Right ventricle myocardium inferior (tissue), 1 donor: Measurements from ENCODE around the gene SYPL1. TPM values are rescaled to one million over a fixed set of nuclear protein-coding genes. Genes with fewer than 3 reads are reported as not detected.

Source experiments
- ATAC-seq: fragments of 200-7000 bp; cut with Tn5 transposase; one replicate; pipeline ENCODE4 v1.9.1; 2020; ENCODE audit warnings: mild to moderate bottlenecking, moderate library complexity
- DNase-seq: peaks from one replicate; pipeline ENCODE4 v3.0.0; 2021; ENCODE audit errors: missing footprints
- intact Hi-C: fragments of 100-400 bp; cut with DNase I; formaldehyde crosslinking; loops from one replicate; pipeline ENCODE4 v1.11.0; 2022
- total RNA-seq: library from RNA; stranded (reverse); fragmentation: NEBNext Ultra II Directional; extraction: Animal tissue kit (Norgen Biotek cat#: 25700); gene quantifications from one replicate; pipeline ENCODE4 v1.2.1, GENCODE V29; 2021
- donor health status: DM: no; HTN: yes; CAD: no; lungs with severe emphysema.

The SYPL1 gene
- total RNA-seq, 1 donor from 2014 or later, result 89.9 TPM

DNA sequence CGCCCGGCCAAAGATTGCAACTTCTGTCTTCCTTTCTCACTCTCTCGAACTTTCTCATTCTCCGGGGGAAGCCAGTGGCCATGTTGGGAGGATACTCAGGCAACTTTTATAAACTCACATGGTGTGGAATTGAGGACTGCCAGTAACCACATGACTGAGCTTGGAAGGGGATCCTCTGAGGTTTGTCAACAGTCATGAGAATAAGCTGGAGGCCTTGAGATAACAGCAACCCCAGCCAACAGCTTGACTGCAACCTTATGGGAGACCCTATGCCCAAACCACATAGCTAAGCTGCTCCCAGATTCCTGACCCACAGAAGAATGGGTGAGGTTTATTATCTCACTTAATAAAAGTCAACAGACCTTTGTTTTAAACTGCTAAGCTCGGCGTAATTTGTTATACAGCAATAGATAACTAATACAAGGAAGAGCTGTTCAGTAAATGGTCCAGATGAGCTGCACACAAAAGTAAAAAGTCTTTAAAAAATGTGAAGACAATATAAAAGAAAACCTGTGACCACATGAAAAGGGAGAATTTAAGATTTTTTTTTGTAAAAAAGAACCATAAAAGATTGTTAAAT lies 9.6 kb downstream of the SYPL1 start:
- intact Hi-C loops, result no loop called here
- DNase-seq (no peak), ATAC-seq (no peak)

DNA sequence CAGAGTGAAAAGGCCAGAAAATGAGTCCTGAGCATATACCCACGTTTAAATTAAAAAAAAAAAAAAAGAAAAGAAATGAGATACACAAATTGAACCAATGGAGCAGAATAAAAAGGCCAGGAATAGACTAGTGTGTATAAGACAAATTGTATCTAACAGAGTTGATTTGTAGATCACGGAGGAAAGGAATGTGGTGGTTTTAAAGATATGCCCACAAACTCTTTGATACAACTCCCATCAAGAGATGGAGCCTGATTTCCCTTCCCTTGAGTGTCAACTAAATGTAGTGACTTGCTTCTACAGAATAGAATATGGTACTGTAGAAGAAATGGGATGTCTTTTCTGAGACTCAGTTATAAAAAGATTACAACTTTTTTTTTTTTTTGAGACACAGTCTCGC lies 10.4 kb downstream of the SYPL1 start:
- ATAC-seq, result no peak
- DNase-seq, result no peak
- intact Hi-C loops, result no loop called here

DNA sequence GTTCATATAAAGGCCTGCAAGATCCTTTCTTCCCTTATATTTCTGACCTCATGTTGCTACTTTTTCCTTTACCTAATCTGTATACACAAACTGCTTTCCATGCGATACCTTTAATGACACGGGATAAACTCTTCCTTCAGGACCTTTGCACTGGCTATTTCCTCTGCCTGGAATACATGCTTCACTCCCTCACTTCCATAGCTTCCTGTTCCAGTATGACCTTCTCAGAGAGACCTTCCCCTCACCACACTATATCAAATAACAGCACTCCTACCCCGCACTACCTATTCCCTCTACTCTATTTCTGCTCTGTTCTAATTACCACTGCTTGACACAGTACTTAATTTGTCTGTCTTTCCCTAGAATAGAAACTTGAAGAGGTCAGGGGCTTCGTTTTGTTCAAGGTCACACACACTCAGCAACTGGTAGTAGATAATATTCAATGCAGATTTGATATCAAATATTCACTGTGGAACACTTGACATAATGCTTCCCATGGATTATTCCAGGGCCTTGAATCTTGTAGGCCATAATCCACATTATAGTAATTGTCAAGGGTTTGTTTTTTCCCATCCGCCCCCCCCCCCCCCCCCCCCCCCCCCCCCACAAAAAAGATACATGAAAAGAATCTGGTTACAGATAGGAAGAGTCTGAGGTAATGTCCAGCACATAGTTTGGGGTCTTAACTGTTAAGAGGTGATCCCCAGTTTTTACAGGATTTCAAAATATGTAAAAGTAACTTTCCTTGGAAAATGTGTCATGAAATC lies 11.1 kb downstream of the SYPL1 start:
- intact Hi-C loops, result no loop called here
- DNase-seq (no peak), ATAC-seq (peak; percentile 20)

DNA sequence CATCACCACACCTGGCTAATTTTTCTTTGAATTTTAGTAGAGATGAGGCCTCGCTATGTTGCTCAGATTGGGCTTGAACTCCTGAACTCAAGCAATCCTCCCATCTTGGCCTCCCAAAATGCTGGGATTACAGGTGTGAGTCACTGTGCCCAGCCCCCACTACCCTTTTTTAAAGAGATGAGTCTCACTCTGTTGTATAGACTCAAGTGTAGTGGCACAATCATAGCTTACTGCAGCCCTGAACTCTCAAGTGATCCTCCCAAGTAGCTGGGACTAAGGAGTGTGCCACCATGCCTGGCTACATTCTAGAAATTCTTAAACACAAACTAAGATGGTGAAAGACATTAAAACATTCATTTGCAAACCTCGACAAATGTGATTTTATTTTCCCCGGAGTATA lies 12.6 kb downstream of the SYPL1 start:
- intact Hi-C loops, result no loop called here
- no peak for ATAC-seq
- no peak for DNase-seq

DNA sequence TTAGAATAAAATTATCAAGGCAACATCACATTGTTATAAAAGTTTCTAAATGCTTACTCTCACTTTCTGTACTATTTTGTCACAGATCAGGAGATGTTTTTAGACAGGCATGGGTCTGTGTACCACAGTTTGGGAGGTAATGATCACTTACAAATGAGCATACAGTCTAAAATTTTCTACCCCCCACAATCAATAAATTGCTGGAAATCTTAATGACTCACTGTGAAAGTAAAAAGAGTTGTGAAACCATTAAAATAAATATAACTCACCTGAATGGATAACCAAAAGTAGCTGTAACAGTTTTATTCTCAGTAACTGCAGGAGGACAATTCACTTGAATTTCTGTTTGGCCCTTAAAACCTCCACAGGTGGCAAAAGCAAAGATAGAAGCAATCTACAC lies 13.2 kb downstream of the SYPL1 start:
- ATAC-seq, result no peak

DNA sequence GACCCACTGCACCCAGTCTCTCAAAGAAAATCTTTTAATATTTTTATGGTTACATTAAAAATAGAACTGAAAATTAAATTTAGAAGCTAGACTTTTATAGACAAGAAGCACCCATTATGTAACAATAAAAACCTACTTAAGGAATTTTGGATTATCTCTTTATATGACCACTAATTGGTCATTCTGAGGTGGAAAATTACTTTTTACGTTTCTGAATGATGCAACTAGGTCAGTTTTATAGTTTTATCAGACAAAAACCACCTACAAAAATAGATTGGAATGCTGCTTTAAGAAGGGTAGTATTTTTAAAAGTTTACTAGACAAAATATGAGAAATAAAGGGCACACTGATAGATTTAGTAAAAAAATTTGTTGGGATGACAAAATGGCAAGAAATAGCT lies 16.5 kb downstream of the SYPL1 start:
- intact Hi-C loops, result no loop called here
- DNase-seq, result no peak

More for the DNA sequence above, 13.2 kb downstream of the SYPL1 start:
- DNase-seq, result no peak
- intact Hi-C loops, result no loop called here

DNA sequence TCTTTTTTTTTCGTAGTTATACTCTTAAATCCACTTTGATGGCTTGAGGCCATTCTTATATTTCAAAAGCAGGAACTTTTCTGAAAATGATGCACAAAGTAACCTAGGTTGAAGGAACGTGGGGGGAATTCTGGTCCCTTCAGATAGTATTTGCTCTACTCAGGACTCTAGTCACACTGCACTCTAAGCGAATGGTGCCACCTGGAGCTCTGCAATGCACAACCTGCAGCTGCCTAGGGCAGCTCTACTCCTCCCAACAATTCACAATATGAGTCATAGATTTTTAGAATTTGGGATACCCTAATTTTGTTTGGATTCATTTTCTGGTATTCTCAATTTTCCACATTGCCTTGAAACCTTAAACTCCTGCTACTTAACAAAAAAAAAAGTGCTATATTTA lies 17.3 kb downstream of the SYPL1 start:
- intact Hi-C loops, result no loop called here
- DNase-seq, result no peak
- ATAC-seq, result no peak

More for the DNA sequence above, 16.5 kb downstream of the SYPL1 start:
- no peak for ATAC-seq

DNA sequence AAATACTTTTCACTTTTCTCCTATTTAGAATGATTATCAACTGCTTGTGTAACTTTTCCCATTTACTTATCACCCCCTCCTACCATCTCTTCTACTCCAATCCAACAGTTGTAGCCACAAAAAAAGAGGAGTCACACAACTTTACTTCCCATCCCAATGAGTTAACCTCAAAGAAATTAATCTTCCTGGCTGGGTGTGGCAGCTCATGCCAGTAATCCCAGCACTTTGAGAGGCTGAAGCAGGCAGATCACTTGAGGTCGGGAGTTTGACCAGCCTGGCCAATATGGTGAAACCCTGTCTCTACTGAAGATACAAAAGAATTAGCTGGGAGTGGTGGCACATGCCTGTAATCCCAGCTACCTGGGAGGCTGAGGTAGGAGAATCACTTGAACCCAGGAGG lies 19.9 kb downstream of the SYPL1 start:
- DNase-seq (no peak), ATAC-seq (no peak)
- intact Hi-C loops, result no loop called here

DNA sequence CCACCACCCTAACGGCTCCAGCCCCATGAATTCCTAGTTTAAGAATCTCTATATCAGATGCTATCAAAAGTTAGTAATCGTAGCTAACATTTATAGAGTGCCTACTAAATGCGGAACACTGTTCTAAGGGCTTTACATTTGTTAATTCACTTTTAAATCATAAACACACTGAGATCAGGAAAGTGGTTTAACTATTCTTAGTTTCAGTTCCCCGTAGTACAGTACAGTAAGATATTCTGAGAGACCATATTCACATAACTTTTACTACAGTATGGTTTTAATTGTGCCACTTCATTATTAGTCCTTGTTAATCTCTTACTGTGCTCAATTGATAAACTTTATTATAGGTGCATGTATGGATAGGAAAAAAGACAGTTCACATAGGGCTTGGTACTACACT lies 22.5 kb downstream of the SYPL1 start:
- DNase-seq (no peak), ATAC-seq (no peak)
- intact Hi-C loops, result no loop called here

DNA sequence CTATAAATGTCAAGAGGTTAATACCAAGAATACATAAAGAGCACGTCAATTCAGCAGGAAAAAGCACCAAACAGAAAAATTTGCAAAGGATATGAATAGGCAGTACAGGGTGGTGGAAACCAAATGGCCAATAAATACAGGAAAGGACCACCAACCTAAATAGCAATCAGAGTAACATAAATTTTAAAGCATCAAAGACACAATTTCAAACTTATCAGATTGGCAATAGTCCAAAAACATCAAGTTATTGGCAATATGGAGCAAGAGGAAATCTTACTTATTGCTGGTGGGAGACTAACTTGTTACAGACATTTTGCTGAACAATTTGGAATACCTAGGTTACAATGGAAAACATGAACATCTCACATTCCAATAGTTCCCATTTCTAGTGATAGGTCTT lies 24.1 kb downstream of the SYPL1 start:
- DNase-seq (no peak), ATAC-seq (no peak)
- intact Hi-C loops, result no loop called here

DNA sequence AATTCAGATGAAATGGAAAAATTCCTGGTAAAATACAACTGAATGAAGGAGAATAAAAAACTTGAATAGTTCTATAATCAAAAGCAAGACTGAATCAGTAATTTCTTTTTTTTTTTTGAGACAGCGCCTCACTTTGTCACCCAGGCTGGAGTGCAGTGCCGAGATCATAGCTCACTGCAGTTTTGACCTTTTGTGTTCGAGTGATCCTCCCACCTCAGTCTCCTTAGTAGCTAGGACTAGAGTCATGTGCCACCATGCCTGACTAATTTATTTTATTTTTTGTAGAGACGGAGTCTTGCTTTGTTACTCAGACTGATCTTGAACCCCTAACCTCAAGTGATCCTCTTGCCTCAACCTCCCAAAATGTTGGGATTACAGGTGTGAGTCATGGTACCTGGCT lies 26.1 kb downstream of the SYPL1 start:
- ATAC-seq, result no peak
- intact Hi-C loops, result no loop called here
- no peak for DNase-seq

DNA sequence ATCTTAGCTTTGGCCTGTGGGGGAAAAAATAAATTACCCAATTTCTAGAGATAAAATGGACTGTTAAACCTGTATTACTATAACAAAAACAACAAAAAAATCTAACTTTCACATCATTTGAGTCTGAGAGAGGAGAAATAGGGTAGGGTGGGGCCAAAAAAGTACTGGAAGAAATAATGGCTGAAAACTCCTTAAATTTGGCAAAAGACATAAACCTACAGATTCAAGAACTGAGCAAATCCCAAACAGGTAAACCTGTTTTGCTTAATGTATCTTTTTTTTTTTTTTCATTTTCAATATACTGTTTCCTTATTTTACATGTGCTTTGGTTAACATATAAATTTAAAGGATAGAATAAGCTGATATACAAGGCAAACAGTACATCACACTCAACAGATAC lies 27.1 kb downstream of the SYPL1 start:
- intact Hi-C loops, result no loop called here
- DNase-seq (no peak), ATAC-seq (no peak)

DNA sequence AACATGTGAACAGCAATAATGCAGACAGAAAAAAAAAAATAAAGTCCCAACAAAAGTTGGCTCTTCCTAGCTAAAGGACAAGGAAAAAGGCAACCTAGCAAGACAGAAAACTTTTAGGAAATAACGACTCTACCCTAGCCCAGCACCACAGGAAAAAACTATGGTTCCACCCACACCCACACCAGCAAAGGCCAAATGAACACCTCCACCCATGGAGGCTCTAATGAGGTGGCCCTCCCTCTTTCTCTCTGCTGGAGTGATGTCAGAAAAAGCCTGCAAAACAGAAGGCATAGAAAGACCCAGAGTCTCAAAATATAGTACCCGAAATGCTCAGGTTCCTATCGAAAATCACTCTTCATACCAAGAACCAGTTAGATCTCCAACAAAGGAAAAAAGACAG lies 28.4 kb downstream of the SYPL1 start:
- no peak for DNase-seq
- no peak for ATAC-seq
- intact Hi-C loops, result no loop called here

DNA sequence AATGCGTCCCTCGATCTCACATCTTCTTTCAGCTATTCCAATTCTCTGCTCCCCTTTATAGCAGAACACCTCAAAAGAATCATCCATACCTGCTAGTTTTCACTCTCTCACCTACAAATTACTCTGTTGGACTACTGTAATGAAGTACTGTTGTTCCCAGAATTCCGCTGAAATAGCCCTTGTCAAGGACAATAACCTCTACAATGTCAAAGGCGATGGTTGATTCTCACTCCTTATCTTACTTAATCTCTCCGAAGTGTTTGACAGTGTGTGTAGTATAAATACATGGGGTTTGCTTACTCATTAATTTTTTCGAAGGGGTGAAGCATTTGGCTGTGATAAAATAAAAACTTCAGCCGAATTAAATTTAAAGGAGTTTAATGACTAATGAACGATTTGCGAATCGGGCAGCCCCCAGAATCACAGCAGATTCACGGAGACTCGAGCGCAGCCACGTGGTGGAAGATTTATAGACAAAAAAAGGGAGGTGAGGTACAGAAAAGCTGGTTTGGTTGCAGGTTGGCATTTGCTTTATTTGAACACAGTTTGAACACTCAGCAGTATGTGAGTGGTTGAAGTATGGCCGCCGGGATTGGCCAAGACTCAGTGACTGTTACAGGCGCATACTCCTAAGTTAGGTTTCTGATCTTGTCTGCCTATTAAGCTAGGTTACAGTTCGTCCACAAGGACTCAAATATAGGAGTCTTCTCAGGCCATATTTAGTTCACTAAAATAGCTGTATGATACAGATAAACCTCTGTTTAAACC lies 29.8 kb downstream of the SYPL1 start:
- DNase-seq (no peak), ATAC-seq (no peak)
- intact Hi-C loops, result no loop called here

DNA sequence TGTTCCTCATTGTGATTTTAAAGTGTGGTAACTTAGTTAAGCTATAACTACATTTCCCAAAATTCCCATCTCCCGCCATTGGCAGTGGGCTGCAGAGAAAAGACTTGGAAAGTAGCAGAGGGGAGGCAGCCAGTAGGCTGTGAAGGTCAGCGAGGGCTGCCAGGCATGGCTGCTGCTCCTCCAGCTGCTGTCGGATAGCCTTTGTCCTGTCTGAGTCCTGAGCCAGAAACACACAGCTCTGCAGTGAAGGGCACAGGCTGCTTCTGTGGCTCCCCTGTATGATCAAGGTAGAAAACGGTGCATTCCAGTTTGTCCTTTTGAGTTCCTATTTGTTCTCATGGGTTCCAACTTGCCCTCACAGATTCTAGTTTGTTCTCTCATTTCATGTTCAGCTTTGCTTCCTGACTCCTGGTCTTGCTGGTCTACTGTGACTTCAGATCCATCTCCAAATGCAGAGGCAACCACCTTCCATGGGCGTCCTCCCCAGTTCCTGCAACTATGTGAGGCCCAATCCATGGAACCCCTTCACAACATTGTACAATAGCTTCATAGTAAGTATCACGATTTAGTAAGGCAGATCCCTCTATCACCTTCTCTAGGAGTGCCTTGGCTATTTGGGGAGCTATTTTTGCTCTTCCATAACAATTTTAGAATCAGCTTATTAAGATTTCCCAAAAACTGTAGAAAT lies 31.7 kb downstream of the SYPL1 start:
- DNase-seq (no peak), ATAC-seq (peak; percentile 84)
- intact Hi-C loops, result no loop called here

DNA sequence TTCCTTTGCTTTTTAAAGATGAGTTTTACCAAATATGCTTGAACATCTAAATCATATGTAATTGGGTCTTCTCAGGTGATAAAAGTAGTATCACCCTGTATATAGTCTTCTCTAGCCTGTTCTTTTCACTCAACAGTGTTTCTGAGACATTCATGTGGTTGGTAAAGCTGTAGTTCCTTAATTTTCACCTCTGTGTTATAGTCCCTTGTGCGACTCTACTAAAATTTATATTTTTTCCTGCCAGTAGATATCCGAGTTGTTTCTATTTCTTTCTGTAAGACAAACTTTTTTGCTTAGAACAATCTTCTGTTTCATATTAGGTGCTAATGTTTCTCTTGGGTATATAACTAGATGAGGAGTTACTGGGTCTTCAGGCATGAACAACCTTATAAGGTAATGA lies 35.6 kb downstream of the SYPL1 start:
- ATAC-seq (no peak), DNase-seq (no peak)
- intact Hi-C loops, result no loop called here

DNA sequence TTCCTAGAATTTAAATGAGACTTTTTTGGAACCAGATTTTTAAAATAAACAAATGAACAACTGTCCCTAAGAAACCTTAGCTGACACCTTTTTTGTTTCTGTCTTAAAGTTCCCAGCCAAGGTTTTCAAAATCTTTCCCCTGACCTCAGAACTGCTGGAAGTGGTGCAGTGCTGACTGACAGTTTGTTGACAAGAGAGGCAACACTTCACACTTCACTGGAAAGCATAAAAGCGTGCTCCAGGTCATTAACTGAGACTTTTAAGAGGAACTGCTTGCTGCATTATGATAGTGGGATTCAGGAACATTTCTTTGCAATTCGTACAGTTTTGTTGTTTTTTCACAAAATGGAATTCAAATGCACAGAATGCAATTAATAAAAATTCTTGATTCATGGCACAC lies 36.2 kb downstream of the SYPL1 start:
- intact Hi-C loops, result no loop called here
- DNase-seq (no peak), ATAC-seq (no peak)

DNA sequence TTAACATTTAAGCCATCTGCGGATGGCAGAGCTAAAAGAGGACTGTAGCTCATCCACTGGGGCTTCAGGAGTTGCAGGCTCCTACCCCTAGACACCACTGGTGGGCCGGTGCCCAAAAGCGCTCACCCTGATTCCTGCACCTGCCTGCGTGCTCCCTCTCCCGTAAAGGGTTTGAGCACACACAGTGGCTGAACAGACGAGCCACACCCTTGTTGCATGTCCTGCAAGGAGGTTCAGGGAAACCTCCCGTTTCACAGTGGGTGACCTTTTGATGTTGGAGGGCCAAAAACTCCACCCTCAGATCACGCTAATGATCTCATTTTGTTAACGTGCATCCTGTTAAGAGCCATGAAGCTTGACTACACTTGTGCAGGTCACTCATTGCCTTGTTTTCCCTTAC lies 37.9 kb downstream of the SYPL1 start:
- DNase-seq (no peak), ATAC-seq (no peak)
- intact Hi-C loops, result loop anchor here (5.0 kb wide), 1 partner anchor 1093 kb away; the partner anchor contains the start of gene HBP1

DNA sequence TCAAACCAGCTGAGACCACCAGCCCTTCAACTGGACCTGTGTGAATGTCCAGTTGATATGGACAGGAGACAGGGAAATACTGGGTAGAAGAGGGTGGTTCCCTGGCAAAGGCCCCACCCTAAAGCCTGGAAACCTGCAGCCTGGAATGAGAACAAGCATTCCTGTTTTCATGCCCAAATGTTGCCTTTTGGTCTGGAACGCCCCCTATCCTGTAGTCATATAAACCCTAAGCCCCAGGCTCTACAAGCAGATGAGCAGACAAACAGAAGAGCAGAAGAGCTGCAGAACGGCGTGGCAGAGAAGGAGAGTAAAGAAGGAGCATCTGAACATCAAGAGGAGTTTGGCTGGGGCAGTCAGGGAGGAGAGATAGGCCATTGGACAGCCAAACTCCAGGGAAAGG lies 38.4 kb downstream of the SYPL1 start:
- intact Hi-C loops, result loop anchor here (5.0 kb wide), 1 partner anchor 1094 kb away; the partner anchor contains the start of gene HBP1
- ATAC-seq, result no peak
- no peak for DNase-seq
